GM18502 (cell line): ENCODE results near the gene CLASP1.
A peak's percentile ranks its signal among the peaks of the same experiment; 100 is the strongest.
"Not testable (repeated sequence)": the region's sequence is repeated elsewhere in the genome, so short reads cannot be mapped to it uniquely, and the experiment has no call there.

Experiments
- ATAC-seq: cut with Tn5 transposase; IDR thresholded peaks from one replicate; pipeline ENCODE4 v1.9.1; 2021; ENCODE audit warnings: mild to moderate bottlenecking; ENCODE audit not compliant: unreplicated experiment, poor library complexity

CLASP1 gene

GRCh38 chr2:121649149-121649595, at the start of gene CLASP1:
Gene CLASP1, minus strand, starts transcription at chr2:121649462. Its CDS starts 43,567 bp downstream, at chr2:121605895.
- ATAC-seq, result peak; percentile 34

GRCh38 chr2:121698318-121698930, 49.2 kb upstream of the CLASP1 start:
- no peak for ATAC-seq

GRCh38 chr2:121697108-121697631, 47.9 kb upstream of the CLASP1 start:
- ATAC-seq, result no peak

- no peak for ATAC-seq
These were observed 47.2 kb upstream of the CLASP1 start for GRCh38 chr2:121696410-121696930.

- ATAC-seq, result no peak
These were observed 45.8 kb upstream of the CLASP1 start for GRCh38 chr2:121695171-121695451.

GRCh38 chr2:121694398-121695170, 45.3 kb upstream of the CLASP1 start:
- ATAC-seq, result no peak

- not testable (repeated sequence) for ATAC-seq
These were observed 41.3 kb upstream of the CLASP1 start for GRCh38 chr2:121690572-121690971.

- no peak for ATAC-seq
These were observed 40.8 kb upstream of the CLASP1 start for GRCh38 chr2:121690095-121690494.

GRCh38 chr2:121689356-121689755, 40.1 kb upstream of the CLASP1 start:
- ATAC-seq, result no peak

GRCh38 chr2:121688820-121689219, 39.6 kb upstream of the CLASP1 start:
- ATAC-seq, result no peak

GRCh38 chr2:121686902-121687301, 37.6 kb upstream of the CLASP1 start:
- no peak for ATAC-seq

GRCh38 chr2:121686218-121686617, 37.0 kb upstream of the CLASP1 start:
- ATAC-seq, result no peak

GRCh38 chr2:121682396-121683298, 33.4 kb upstream of the CLASP1 start:
- no peak for ATAC-seq

- no peak for ATAC-seq
These were observed 28.6 kb upstream of the CLASP1 start for GRCh38 chr2:121677855-121678254.

- ATAC-seq, result not testable (repeated sequence)
These were observed 22.4 kb upstream of the CLASP1 start for GRCh38 chr2:121671621-121672020.

GRCh38 chr2:121670181-121670580, 20.9 kb upstream of the CLASP1 start:
- ATAC-seq, result no peak

- ATAC-seq, result no peak
These were observed 18.4 kb upstream of the CLASP1 start for GRCh38 chr2:121667618-121668017.

GRCh38 chr2:121666042-121666441, 16.8 kb upstream of the CLASP1 start:
- no peak for ATAC-seq

GRCh38 chr2:121665504-121665903, 16.2 kb upstream of the CLASP1 start:
- ATAC-seq, result no peak

GRCh38 chr2:121664713-121665112, 15.5 kb upstream of the CLASP1 start:
- no peak for ATAC-seq

GRCh38 chr2:121664086-121664485, 14.8 kb upstream of the CLASP1 start:
- ATAC-seq, result no peak
